RWPE1 (cell line): ENCODE results near the gene CEP41.

Experiments
- CTCF ChIA-PET: fragments of 350-600 bp; sonication (Branson Sonifier 250); formaldehyde crosslinking; extraction: SDS; loops from one replicate; lab custom pipeline; 2021; lab: Yijun Ruan, JAX
- POLR2A ChIA-PET: fragments of 400-600 bp; formaldehyde crosslinking; extraction: SDS; loops from one replicate; lab custom pipeline; 2020; ENCODE audit warnings: antibody characterized with exemption; ENCODE audit not compliant: low non-redundant PET; lab: Yijun Ruan, JAX
- DNase-seq: peaks from one replicate; pipeline ENCODE4 v3.0.0; 2012; ENCODE audit warnings: low spot score
- H3K27ac ChIP-seq: fragments of 450-650 bp; 2 replicates; pipeline ENCODE4 v1.5.1; 2017
- CTCF ChIP-seq: fragments of 450-650 bp; conservative IDR thresholded peaks from 2 replicates; pipeline ENCODE4 v1.5.1; 2017; ENCODE audit warnings: low read depth, mild to moderate bottlenecking

The CEP41 gene

GRCh38 chr7:130425796-130426195 lies 15.0 kb downstream of the CEP41 start:
- no peak for DNase-seq
- H3K27ac ChIP-seq = no peak overlapping the region
- CTCF ChIA-PET = no interaction called here
- POLR2A ChIA-PET = no interaction called here
- TF ChIP-seq CTCF = no peak

GRCh38 chr7:130423501-130424037 lies 17.2 kb downstream of the CEP41 start:
- CTCF ChIA-PET = no interaction called here
- no peak overlapping the region for H3K27ac ChIP-seq
- DNase-seq = no peak
- TF ChIP-seq CTCF = no peak
- POLR2A ChIA-PET = no interaction called here

GRCh38 chr7:130421684-130422083 lies 19.1 kb downstream of the CEP41 start:
- ChIA-PET CTCF (interaction anchor here (0.7 to 0.9 kb wide), 2 partner anchors 19 to 177 kb away, joined by 3 read pairs; partner anchors contain the start of gene CEP41), POLR2A (no interaction called here)
- DNase-seq = no peak
- no peak for TF ChIP-seq CTCF
- no peak overlapping the region for H3K27ac ChIP-seq

GRCh38 chr7:130420943-130421578 lies 19.8 kb downstream of the CEP41 start:
- CTCF ChIA-PET = interaction anchor here (0.7 to 0.9 kb wide), 2 partner anchors 20 to 177 kb away, joined by 3 read pairs; partner anchors contain the start of gene CEP41
- H3K27ac ChIP-seq = no peak overlapping the region
- DNase-seq = no peak
- POLR2A ChIA-PET = no interaction called here
- TF ChIP-seq CTCF = no peak

DNA sequence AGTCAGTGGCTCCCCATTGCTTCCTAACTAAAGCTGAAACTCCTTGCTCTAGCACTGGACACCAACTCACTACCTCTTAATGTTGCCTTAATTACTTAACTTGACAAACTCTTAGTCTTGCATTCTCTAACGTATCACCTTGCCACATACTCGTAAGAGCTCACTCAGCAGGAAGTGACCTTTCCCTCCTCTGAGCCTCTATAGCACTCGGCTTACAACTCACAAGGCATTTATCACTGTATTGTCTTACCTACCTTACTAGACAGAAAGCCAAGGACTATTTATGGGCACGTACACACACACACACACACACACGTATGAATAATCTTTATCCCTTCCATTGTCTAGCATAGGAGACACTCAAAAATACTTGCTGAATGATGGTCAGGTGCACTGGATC lies 21.2 kb downstream of the CEP41 start:
- TF ChIP-seq CTCF = no peak
- DNase-seq = no peak
- POLR2A ChIA-PET = no interaction called here
- CTCF ChIA-PET = no interaction called here
- no peak overlapping the region for H3K27ac ChIP-seq

- no peak overlapping the region; the same call in 1 of the 2 replicates for H3K27ac ChIP-seq
- peak; percentile 62 for DNase-seq
- ChIA-PET CTCF (no interaction called here), POLR2A (no interaction called here)
- no peak for TF ChIP-seq CTCF
Observed at GRCh38 chr7:130418306-130418705, 22.5 kb downstream of the CEP41 start.
